RWPE1 (cell line): ENCODE measurements around the gene SLC32A1.

ENCODE experiments used
- CTCF ChIA-PET: fragments of 350-600 bp; sonication (Branson Sonifier 250); formaldehyde crosslinking; extraction: SDS; loops from one replicate; lab custom pipeline; 2021; lab: Yijun Ruan, JAX
- POLR2A ChIA-PET: fragments of 400-600 bp; formaldehyde crosslinking; extraction: SDS; loops from one replicate; lab custom pipeline; 2020; ENCODE audit warnings: antibody characterized with exemption; ENCODE audit not compliant: low non-redundant PET; lab: Yijun Ruan, JAX
- DNase-seq: peaks from one replicate; pipeline ENCODE4 v3.0.0; 2012; ENCODE audit warnings: low spot score
- H3K27ac ChIP-seq: fragments of 450-650 bp; 2 replicates; pipeline ENCODE4 v1.5.1; 2017
- CTCF ChIP-seq: fragments of 450-650 bp; conservative IDR thresholded peaks from 2 replicates; pipeline ENCODE4 v1.5.1; 2017; ENCODE audit warnings: low read depth, mild to moderate bottlenecking

Gene SLC32A1

GRCh38 chr20:38703526-38703925 lies 20.8 kb upstream of the SLC32A1 start:
- CTCF ChIA-PET, result interaction anchor here (1.1 kb wide), 1 partner anchor 76 kb away, joined by 4 read pairs; no protein-coding TSS in a partner anchor
- H3K27ac ChIP-seq, result no peak overlapping the region
- POLR2A ChIA-PET, result no interaction called here
- no peak for DNase-seq
- no peak for TF ChIP-seq CTCF

GRCh38 chr20:38704136-38704535 lies 20.1 kb upstream of the SLC32A1 start:
- DNase-seq, result no peak
- TF ChIP-seq CTCF, result no peak
- CTCF ChIA-PET, result interaction anchor here (0.5 to 0.7 kb wide), 2 partner anchors 10 to 189 kb away, joined by 3 to 4 read pairs; no protein-coding TSS in a partner anchor
- POLR2A ChIA-PET, result no interaction called here
- H3K27ac ChIP-seq, result no peak overlapping the region

GRCh38 chr20:38706509-38706908 lies 17.8 kb upstream of the SLC32A1 start:
- no peak overlapping the region for H3K27ac ChIP-seq
- DNase-seq, result no peak
- CTCF ChIA-PET, result no interaction called here

GRCh38 chr20:38714308-38714707 lies 10.0 kb upstream of the SLC32A1 start:
- ChIA-PET CTCF (interaction anchor here (1.3 kb wide), 1 partner anchor 17 kb away, joined by 8 read pairs; no protein-coding TSS in a partner anchor), POLR2A (no interaction called here)
- no peak overlapping the region for H3K27ac ChIP-seq
- no peak for DNase-seq
- no peak for TF ChIP-seq CTCF

More at GRCh38 chr20:38706509-38706908, 17.8 kb upstream of the SLC32A1 start:
- TF ChIP-seq CTCF, result no peak
- POLR2A ChIA-PET, result no interaction called here

- CTCF ChIA-PET, result interaction anchor here (0.6 to 3.2 kb wide), 6 partner anchors 9 to 677 kb away, joined by 3 to 19 read pairs (median 4); partner anchors contain the start of gene SLC32A1
- no peak overlapping the region for H3K27ac ChIP-seq
- TF ChIP-seq CTCF, result no peak
- POLR2A ChIA-PET, result no interaction called here
- DNase-seq, result no peak
These were observed 8.6 kb upstream of the SLC32A1 start for GRCh38 chr20:38715646-38716045.

- ChIA-PET POLR2A (no interaction called here), CTCF (interaction anchor here (0.6 to 2.0 kb wide), 5 partner anchors 8 to 67 kb away, joined by 3 to 6 read pairs (median 3); no protein-coding TSS in a partner anchor)
- H3K27ac ChIP-seq, result no peak overlapping the region
- DNase-seq, result no peak
- no peak for TF ChIP-seq CTCF
These were observed 1.6 kb upstream of the SLC32A1 start for GRCh38 chr20:38722683-38723016.
